HCT116 (cell line): Measurements from ENCODE around the gene RSAD1. TPM values are rescaled to one million over a fixed set of nuclear protein-coding genes. Genes with fewer than 3 reads are reported as not detected.

ENCODE experiments used
- total RNA-seq: library from RNA; stranded (reverse); gene quantifications from one replicate; pipeline ENCODE4 v1.2.1, GENCODE V29; 2021; ENCODE audit not compliant: unreplicated experiment

The RSAD1 gene
- total RNA-seq, 1 experiment from 2014 or later = 82.7 TPM

Other genes with a start within 250 kb of the RSAD1 start
- 6.6 TPM for gene TMEM92, start 204.4 kb upstream of the RSAD1 start, total RNA-seq
- 37.5 TPM for gene XYLT2, start 132.7 kb upstream of the RSAD1 start, total RNA-seq
- gene MRPL27, start 105.7 kb upstream of the RSAD1 start, total RNA-seq = 106 TPM
- gene EME1, start 105.6 kb upstream of the RSAD1 start, total RNA-seq = 31.8 TPM
- gene LRRC59, start 81.3 kb upstream of the RSAD1 start, total RNA-seq = 221 TPM
- 52.4 TPM for gene ACSF2, start 52.6 kb upstream of the RSAD1 start, total RNA-seq
- gene CHAD, start 10.0 kb upstream of the RSAD1 start, total RNA-seq = not detected
- not detected for gene MYCBPAP, start 29.6 kb downstream of the RSAD1 start, total RNA-seq
- 17.8 TPM for gene EPN3, start 53.9 kb downstream of the RSAD1 start, total RNA-seq
- gene SPATA20, start 68.3 kb downstream of the RSAD1 start, total RNA-seq = 57.5 TPM
- gene CACNA1G, start 81.9 kb downstream of the RSAD1 start, total RNA-seq = 3.4 TPM
- 66.2 TPM for gene ABCC3, start 156.0 kb downstream of the RSAD1 start, total RNA-seq
- gene ANKRD40, start 229.1 kb downstream of the RSAD1 start, total RNA-seq = 72.0 TPM
- 184 TPM for gene LUC7L3, start 240.7 kb downstream of the RSAD1 start, total RNA-seq